GM12801 (cell line): ENCODE results near the gene SMC5.

ENCODE experiments used
- CTCF ChIP-seq: IDR thresholded peaks from one replicate; pipeline ENCODE4 v1.5.1; 2011; ENCODE audit warnings: control low read depth; ENCODE audit not compliant: insufficient read length; ENCODE audit errors: extremely low read depth

Gene SMC5

GRCh38 chr9:70363760-70364159, 105.0 kb downstream of the SMC5 start:
- TF ChIP-seq CTCF = no peak

GRCh38 chr9:70367305-70367930, 108.6 kb downstream of the SMC5 start:
- no peak for TF ChIP-seq CTCF

DNA sequence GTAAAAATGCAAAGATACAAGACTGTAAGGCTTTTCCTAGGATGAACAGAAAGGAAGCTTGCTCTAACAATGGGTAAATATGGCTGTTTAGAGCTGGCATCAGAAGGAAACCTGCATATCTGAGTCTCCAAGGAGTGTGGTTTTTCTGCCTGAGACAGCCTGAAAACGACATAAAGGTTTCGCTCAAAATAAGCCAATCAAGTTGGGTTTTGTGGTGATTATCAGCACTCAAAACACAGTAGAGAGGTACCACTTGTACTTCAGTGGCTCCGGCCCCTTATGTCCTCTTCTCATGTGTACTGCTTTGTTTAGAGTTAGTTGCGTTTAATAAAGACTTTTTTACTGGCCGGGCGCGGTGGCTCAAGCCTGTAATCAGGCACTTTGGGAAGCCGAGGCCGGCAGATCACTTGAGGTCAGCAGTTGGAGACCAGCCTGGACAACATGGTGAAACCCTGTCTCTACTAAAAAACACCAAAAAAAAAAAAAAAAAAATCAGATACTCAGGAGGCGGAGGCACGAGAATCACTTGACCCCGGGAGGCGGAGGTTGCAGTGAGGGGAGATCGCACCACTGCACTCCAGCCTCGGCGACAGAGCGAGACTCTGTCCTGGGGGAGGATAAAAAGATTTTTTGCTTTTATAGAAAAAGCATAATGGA, 116.3 kb downstream of the SMC5 start:
- TF ChIP-seq CTCF = no peak

- no peak for TF ChIP-seq CTCF
These were observed 123.4 kb downstream of the SMC5 start for GRCh38 chr9:70382046-70382708.

- no peak for TF ChIP-seq CTCF
These were observed 124.2 kb downstream of the SMC5 start for GRCh38 chr9:70382709-70383605.

GRCh38 chr9:70385426-70385825, 126.6 kb downstream of the SMC5 start:
- TF ChIP-seq CTCF = no peak

GRCh38 chr9:70387663-70388062, 128.9 kb downstream of the SMC5 start:
- TF ChIP-seq CTCF = no peak
